ENCODE measurements around the gene GTPBP1. TPM values are rescaled to one million over a fixed set of nuclear protein-coding genes. Genes with fewer than 3 reads are reported as not detected.

Gene GTPBP1
- total RNA-seq, 1 donor = 35.4 TPM

DNA sequence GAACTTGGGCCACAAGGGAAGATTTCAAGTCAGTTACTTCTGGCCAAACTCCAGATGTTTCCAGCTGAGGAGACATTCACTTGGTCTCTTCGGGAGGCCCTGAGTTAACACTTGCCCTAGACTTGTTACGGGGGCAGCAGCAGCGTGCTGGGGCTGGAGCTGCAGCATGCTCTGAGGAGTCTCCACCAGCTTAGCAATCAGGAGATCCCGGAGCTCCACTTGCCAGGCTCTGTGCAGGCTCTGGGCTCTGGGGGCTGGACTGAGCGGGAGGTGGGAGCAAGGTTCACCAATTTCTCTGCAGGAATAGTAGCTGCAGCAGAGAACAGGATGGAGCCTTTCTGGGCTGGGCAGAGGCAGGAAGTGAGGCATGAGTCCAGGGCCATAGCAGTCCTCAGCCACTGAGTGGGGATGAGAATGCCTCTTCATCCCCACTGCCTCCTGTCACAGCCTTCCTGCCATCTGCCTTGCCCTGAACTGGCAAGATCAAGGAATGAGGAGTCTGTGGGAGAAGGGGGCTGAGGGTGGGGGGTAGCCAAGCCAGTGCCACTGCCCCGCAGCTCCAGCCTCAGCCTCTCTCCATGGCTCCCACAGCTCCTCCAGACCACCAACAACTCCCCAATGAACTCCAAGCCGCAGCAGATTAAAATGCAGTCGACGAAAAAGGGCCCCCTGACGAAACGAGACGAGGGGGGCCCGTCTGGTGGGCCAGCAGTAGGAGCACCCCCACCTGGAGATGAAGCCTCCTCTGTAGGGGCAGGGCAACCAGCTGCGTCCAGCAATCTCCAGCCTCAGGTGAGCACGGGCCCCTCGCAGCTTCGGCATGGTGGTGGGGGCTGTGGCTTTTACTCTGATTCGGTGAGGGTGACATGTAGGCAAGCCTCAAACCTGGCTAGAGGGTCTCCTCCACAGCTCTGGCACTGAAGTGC, 23.4 kb downstream of the GTPBP1 start:
- DNase-seq (ENCODE audit: low read depth) = no peak
- TF ChIP-seq, protein P1, sequence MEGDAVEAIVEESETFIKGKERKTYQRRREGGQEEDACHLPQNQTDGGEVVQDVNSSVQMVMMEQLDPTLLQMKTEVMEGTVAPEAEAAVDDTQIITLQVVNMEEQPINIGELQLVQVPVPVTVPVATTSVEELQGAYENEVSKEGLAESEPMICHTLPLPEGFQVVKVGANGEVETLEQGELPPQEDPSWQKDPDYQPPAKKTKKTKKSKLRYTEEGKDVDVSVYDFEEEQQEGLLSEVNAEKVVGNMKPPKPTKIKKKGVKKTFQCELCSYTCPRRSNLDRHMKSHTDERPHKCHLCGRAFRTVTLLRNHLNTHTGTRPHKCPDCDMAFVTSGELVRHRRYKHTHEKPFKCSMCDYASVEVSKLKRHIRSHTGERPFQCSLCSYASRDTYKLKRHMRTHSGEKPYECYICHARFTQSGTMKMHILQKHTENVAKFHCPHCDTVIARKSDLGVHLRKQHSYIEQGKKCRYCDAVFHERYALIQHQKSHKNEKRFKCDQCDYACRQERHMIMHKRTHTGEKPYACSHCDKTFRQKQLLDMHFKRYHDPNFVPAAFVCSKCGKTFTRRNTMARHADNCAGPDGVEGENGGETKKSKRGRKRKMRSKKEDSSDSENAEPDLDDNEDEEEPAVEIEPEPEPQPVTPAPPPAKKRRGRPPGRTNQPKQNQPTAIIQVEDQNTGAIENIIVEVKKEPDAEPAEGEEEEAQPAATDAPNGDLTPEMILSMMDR (IDR thresholded peaks at IDR 0.05; ENCODE audit: insufficient read depth, low read depth, low read length) = no peak
- H3K4me3 ChIP-seq (ENCODE audit: low read depth, low read length) = no peak overlapping the region

DNA sequence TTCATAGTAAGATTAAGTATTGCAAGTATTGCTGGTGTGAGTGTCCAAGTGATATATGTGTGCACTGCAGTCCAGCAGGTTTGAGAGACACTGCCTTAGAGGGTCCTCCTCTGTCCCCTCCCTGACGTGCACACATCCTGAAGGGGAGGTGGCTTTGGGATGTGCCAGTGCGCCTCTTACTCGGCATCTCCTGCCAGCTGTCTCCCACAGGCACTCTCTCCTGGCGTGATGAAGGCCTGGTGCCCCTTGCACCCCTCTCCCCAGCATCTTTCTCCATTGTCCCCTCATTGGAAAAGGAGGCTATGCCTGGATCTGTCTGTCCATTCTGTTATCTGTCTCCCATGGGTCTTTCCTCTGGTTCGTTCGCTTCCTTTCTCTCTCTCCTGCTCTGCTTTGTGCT, 24.2 kb downstream of the GTPBP1 start:
- H3K4me3 ChIP-seq (ENCODE audit: low read depth, low read length) = no peak overlapping the region
- DNase-seq (ENCODE audit: low read depth) = no peak
- TF ChIP-seq, protein P1 (IDR thresholded peaks at IDR 0.05; ENCODE audit: insufficient read depth, low read depth, low read length) = no peak

DNA sequence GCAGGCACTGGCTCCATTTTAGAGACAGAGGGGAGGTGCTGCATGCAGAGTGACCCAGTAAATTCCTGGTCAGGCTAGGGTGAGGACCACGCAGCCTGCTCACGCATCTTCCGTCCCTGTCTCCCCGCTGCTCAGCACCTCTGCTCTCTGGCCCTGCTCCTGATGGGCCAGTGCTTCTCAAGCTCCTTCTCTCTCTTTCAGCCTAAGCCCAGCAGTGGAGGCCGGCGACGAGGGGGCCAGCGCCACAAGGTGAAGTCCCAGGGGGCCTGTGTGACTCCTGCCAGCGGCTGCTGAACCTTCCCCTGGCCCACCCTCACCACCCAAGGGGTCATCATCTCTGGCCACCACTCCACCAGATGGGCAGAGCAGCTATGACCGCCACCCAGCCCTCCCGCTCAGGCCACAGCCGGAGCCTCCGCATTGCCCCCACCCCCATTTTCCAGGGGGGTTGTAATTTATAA, 24.7 kb downstream of the GTPBP1 start:
- TF ChIP-seq, protein P1 (IDR thresholded peaks at IDR 0.05; ENCODE audit: insufficient read depth, low read depth, low read length) = no peak
- DNase-seq (ENCODE audit: low read depth) = no peak
- no peak overlapping the region for H3K4me3 ChIP-seq (ENCODE audit: low read depth, low read length)

DNA sequence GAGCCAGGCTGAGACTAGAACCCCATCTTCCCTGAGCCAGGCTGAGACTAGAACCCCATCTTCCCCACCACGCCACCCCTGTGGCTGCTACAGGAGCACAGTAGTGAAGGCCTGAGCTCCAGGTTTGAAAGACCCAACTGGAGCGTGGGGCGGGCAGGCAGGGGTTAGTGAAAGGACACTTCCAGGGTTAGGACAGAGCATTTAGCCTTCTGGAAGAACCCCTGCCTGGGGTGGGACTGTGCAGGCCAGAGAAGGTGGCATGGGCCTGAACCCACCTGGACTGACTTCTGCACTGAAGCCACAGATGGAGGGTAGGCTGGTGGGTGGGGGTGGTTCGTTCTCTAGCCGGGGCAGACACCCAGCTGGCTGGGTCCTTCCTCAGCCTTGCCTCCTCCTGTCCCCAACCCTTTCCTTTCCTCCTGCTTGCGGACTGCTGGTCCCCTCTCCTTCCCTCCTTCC, 26.0 kb downstream of the GTPBP1 start:
- TF ChIP-seq, protein P1 (IDR thresholded peaks at IDR 0.05; ENCODE audit: insufficient read depth, low read depth, low read length) = no peak
- H3K4me3 ChIP-seq (ENCODE audit: low read depth, low read length) = no peak overlapping the region
- DNase-seq (ENCODE audit: low read depth) = no peak

DNA sequence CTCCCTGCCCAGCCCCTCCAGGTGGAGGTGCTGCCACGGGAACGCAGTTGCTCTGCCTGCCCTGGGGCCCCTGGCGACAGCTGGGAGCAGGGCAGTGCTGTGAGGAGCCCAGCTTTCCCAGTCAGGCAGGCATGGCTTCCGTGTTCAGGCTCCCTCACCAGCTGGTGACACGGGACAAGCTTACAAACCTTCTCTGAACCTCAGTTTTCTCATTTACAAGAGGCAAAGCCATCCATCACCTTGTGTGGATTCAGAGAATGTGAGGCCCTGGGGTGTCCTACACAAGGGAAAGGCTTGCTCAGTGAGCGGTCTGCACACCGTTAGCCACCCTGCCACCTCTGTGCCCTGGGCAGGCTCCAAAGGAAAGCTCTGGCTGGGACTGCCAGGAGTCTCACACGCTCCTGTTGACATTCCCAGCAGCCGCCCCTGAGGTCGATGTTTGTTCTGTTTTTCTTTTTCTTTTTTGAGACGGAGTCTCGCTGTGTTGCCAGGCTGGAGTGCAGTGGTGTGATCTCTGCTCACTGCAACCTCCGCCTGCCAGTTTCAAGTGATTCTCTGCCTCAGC, 26.6 kb downstream of the GTPBP1 start:
- DNase-seq (ENCODE audit: low read depth) = no peak
- TF ChIP-seq, protein P1 (IDR thresholded peaks at IDR 0.05; ENCODE audit: insufficient read depth, low read depth, low read length) = no peak
- no peak overlapping the region for H3K4me3 ChIP-seq (ENCODE audit: low read depth, low read length)

DNA sequence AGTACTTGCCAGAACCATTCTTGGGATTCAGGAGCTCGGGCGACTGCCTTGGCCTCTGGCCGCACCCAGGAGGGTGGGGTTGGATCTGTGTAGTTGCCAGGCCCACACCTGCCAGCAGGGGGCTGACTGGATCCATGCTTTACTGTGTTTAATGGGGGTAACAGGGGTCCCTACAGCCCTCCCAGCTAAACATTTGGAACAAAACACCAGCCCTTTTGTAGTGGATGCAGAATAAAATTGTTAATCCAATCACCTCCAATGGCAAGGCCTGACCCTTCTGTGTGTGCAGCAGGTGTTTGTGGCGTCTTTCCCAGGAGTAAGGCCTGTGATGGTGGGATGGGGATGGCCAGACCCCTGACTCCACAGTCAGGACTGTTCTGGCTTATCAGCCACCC, 27.6 kb downstream of the GTPBP1 start:
- peak; percentile 14 for DNase-seq (ENCODE audit: low read depth)
- TF ChIP-seq, protein P1 (IDR thresholded peaks at IDR 0.05; ENCODE audit: insufficient read depth, low read depth, low read length) = peak; percentile 78
- H3K4me3 ChIP-seq (ENCODE audit: low read depth, low read length) = no peak overlapping the region

Data from fibroblast of villous mesenchyme (primary cell).